ENCODE results near the gene CD101.

The CD101 gene

GRCh38 chr1:117013309-117013858 is 11.8 kb downstream of the CD101 start:
- DNase-seq (ENCODE audit: low read depth in 2 of 2) = no peak

GRCh38 chr1:117014209-117014608 is 12.6 kb downstream of the CD101 start:
- DNase-seq (ENCODE audit: low read depth in 2 of 2) = no peak

GRCh38 chr1:117015724-117016123 is 14.2 kb downstream of the CD101 start:
- DNase-seq (ENCODE audit: low read depth in 2 of 2) = no peak

- no peak for DNase-seq (ENCODE audit: low read depth in 2 of 2)
These were observed 15.5 kb downstream of the CD101 start for GRCh38 chr1:117017062-117017461.

- DNase-seq (ENCODE audit: low read depth in 2 of 2) = no peak
These were observed 16.1 kb downstream of the CD101 start for GRCh38 chr1:117017648-117018047.

- no peak for DNase-seq (ENCODE audit: low read depth in 2 of 2)
These were observed 19.1 kb downstream of the CD101 start for GRCh38 chr1:117020526-117021156.

GRCh38 chr1:117022114-117022513 is 20.6 kb downstream of the CD101 start:
- DNase-seq (ENCODE audit: low read depth in 2 of 2) = no peak

- no peak for DNase-seq (ENCODE audit: low read depth in 2 of 2)
These were observed 24.0 kb downstream of the CD101 start for GRCh38 chr1:117025568-117025967.

- no peak for DNase-seq (ENCODE audit: low read depth in 2 of 2)
These were observed 24.8 kb downstream of the CD101 start for GRCh38 chr1:117026361-117026760.

GRCh38 chr1:117029685-117030084 is 28.1 kb downstream of the CD101 start:
- DNase-seq (ENCODE audit: low read depth in 2 of 2) = no peak

GRCh38 chr1:117030271-117030877 is 28.8 kb downstream of the CD101 start:
- DNase-seq (ENCODE audit: low read depth in 2 of 2) = no peak

GRCh38 chr1:117032266-117032665 is 30.7 kb downstream of the CD101 start:
- no peak for DNase-seq (ENCODE audit: low read depth in 2 of 2)

GRCh38 chr1:117032681-117033539 is 31.4 kb downstream of the CD101 start:
- DNase-seq (ENCODE audit: low read depth in 2 of 2) = no peak

GRCh38 chr1:117033772-117034171 is 32.2 kb downstream of the CD101 start:
- no peak for DNase-seq (ENCODE audit: low read depth in 2 of 2)

GRCh38 chr1:117034791-117035290 is 33.3 kb downstream of the CD101 start:
- no peak for DNase-seq (ENCODE audit: low read depth in 2 of 2)

- DNase-seq (ENCODE audit: low read depth in 2 of 2) = no peak
These were observed 34.5 kb downstream of the CD101 start for GRCh38 chr1:117036018-117036461.

- no peak for DNase-seq (ENCODE audit: low read depth in 2 of 2)
These were observed 36.2 kb downstream of the CD101 start for GRCh38 chr1:117037802-117038201.

GRCh38 chr1:117038236-117038635 is 36.7 kb downstream of the CD101 start:
- no peak for DNase-seq (ENCODE audit: low read depth in 2 of 2)

- DNase-seq (ENCODE audit: low read depth in 2 of 2) = no peak
These were observed 42.7 kb downstream of the CD101 start for GRCh38 chr1:117044217-117044616.

GRCh38 chr1:117045644-117046043 is 44.1 kb downstream of the CD101 start:
- no peak for DNase-seq (ENCODE audit: low read depth in 2 of 2)

GRCh38 chr1:117046781-117047180 is 45.2 kb downstream of the CD101 start:
- no peak for DNase-seq (ENCODE audit: low read depth in 2 of 2)

GRCh38 chr1:117047271-117047670 is 45.7 kb downstream of the CD101 start:
- no peak for DNase-seq (ENCODE audit: low read depth in 2 of 2)
